Hematopoietic multipotent progenitor cell treated with erythropoietin and hydrocortisone succinate and interleukin-3 and kit ligand, for 17 days (in vitro differentiated cells): Measurements from ENCODE around the gene BGN.

ENCODE experiments used
- DNase-seq: peaks from one replicate; pipeline ENCODE4 v3.0.0-alpha.2; 2015; ENCODE audit warnings: low spot score

BGN gene

GRCh38 chrX:153494541-153495361 lies at the start of gene BGN:
Gene BGN, plus strand, starts transcription at chrX:153494980. Its CDS starts 9,652 bp downstream, at chrX:153504632.
- no peak for DNase-seq

- no peak for DNase-seq
Observed at GRCh38 chrX:153445106-153445855, 49.5 kb upstream of the BGN start.

GRCh38 chrX:153445856-153446635 lies 48.7 kb upstream of the BGN start, which contains the start of gene TREX2:
Gene TREX2, minus strand, starts transcription at chrX:153446056. Its CDS starts 626 bp downstream, at chrX:153445430.
- no peak for DNase-seq

GRCh38 chrX:153446636-153446936 lies 48.2 kb upstream of the BGN start:
- DNase-seq = no peak

DNA sequence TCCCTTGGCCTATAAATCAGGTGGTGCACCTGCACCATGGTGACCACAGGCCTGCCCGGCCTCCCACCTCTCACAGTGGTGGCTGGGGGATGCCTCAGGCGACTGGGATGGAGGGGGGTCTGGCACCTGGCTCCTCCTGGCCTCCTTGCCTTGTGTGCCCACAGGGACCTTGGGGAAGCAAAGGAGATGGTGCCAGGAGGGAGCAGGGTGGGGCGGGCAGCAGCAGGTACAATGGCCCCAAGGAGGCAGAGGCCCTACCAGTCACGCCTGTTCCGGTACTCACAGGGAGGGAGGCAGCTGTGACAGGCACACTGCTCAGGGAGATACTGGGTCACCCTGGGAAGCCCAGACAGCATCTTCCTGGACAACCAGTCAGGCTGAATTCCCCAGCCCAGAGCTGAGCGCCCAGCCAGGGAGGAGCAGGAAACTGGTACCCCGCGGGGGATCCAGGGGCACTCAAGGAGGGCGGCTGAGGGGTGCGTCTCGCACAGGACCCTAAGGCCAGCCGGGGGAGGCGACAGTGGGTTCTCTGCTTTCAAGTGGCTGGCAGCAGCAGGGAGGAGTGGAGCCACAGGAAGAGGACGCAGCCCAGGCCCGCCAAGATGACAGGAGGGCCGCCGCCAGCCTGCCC lies 47.7 kb upstream of the BGN start:
- no peak for DNase-seq

GRCh38 chrX:153447581-153447960 lies 47.2 kb upstream of the BGN start:
- no peak for DNase-seq

- DNase-seq = no peak
Observed at GRCh38 chrX:153448556-153449367, 46.0 kb upstream of the BGN start.

DNA sequence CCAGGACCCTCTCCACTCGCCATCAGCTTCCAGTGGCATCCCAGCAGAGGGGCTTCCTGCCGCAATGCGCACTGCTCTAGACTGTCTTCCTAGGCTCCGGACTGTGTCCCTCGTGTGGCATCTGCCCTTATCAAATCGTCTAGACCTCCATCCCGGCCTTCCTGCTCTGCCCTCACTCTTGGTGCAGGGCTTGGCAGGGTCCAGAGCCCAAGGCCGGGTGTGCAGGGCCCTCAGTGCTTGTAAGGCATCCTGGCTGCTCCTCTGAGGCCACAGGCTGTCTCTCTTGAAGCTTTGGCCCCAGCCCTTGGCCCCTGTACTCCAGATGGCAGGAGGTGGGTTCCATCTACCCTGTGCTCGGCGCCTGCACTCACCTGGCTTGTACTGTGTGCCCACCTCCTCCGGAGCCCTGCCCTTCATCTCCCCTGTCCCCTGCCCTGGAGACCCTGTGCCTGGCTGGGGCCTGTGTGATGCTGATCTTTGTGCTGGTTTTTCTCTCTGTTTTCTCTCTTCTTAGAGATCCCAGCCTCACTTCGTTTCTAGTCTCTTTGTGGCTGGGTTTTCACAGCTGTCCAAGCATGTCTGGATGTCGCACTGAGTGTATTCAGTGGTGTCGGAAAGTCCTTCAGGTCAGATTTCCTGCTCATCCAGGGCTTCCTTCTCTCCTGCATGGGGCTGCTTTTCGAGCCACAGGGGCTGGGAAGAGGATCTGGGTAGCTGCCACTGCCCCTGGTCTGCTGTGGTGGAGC lies 45.2 kb upstream of the BGN start:
- no peak for DNase-seq

GRCh38 chrX:153450114-153450948 lies 44.4 kb upstream of the BGN start:
- DNase-seq = no peak

GRCh38 chrX:153450949-153451277 lies 43.9 kb upstream of the BGN start:
- no peak for DNase-seq

DNA sequence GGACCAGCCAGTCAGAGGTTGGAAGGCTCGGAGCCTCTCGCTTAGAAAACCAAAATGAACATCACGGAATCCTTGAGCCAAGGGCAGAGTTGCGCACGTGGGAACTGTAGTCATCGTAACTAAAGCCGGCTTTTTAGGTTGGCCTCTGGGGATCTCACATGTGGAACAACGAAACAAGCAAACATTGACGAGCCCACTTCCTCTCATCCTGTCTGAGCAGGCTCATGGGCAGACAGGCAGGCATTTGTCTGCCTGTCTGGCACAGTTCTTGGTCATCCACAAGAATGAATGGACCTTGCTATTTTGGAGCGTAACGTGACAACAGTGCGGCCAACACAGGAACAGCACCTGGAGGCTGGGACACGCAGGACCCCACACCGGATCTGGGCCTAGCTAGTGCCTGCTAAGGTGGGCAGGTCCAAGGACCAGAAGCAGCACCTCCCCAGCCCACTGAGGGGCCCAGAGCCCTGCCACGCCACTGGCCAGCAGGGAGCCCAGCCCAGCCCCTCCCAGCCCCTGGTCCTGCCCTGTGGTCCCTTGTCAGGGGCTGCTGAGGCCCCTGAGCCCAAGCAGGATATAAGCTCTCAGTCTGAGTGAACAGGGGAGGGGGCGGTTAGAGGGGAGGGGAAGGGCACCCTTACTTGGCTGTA lies 39.8 kb upstream of the BGN start:
- DNase-seq = no peak

DNA sequence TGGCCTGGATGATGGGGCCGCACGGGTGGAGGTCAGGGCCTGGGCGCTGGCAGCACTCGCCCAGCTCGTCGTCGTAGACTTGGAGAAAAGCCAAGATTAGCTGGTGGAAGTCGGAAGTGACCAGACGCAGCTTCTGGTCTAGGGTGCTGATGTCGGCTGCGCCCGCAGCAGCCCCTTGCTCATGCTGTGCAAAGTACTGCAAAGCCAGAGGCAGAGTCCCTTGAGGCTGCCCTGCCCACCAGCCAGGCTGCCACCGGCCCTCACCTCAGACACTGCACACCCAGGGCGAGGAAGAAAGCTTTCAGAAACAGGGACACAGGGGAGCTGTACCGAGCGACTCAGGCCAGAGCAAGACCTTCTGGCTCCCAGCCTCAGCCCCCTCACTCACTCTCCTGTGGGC lies 39.2 kb upstream of the BGN start:
- no peak for DNase-seq

DNA sequence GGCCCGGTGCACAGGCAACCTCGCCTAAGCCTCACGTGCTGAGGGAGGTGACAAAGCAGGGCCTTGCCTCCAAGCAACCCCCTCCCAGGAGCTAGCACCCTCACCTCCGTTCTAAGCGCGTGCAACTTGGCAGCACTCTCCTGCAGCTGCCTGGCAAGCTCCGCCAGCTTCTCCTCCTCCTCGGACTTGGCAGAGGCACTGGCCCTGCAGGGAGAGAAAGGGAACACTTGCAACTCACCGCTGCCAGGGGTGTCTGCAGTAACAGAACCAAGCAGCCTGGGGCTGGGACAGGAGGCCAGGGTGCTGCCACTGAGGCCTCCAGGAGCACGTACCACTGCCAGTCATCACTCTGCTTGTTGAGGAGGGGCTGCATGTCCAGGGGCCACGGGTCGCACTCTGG lies 38.6 kb upstream of the BGN start:
- DNase-seq = no peak

- DNase-seq = no peak
Observed at GRCh38 chrX:153456704-153457103, 38.1 kb upstream of the BGN start.

- DNase-seq = no peak
Observed at GRCh38 chrX:153457136-153457825, 37.5 kb upstream of the BGN start.

DNA sequence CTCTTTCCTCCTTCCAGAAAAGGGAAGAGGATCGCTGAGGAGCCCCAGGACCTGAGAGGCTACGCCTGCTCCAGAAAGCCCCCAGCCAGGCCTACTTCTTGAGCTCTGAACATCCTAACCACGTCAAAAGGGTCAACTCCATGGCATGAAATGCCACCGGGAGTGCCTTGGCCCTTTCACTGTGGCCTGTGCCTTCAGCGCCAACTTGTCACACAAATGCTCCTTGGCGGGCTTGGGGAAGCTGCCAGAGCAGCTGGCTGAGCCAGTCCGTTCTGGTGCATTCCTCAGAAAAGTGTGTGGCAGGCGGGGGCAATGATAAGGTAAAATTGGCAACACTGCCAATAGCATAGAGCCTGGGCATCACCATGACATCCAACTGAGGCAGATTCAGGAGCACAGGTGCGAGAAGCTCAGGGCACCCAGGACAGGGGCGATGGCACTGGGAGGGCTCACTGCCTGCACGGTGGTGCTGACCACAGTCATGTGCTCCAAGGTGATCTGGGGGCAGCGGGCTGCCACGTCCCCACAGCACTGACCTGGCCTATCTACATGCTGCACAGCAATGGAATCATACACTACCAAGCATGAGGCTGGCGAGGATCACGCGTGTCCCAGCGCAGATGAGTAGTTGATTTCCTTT lies 36.8 kb upstream of the BGN start:
- DNase-seq = no peak

GRCh38 chrX:153458476-153458875 lies 36.3 kb upstream of the BGN start:
- no peak for DNase-seq

DNA sequence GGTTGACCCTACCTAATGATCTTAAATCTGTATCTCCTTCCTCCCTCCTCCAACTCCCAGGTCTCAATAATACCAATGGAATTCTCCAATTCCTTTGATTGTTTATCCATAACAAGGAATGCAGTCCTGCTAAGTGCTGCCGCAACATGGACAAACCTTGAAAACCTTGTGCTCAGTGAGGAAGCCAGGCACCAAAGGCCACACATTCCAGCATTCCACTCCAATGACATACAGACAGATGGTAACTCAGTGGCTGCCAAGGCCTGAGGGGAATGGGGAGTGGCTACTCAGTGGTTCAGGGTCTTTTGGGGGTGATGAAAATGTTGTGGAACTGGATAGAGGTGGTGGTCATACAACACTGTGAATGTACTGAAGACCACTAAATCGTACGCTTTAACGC lies 34.8 kb upstream of the BGN start:
- DNase-seq = no peak
